Measurements from ENCODE around the gene SUSD5. TPM values are rescaled to one million over a fixed set of nuclear protein-coding genes. Genes with fewer than 3 reads are reported as not detected.

SUSD5 gene
- total RNA-seq, 1 experiment from 2014 or later = 4.9 TPM

DNA sequence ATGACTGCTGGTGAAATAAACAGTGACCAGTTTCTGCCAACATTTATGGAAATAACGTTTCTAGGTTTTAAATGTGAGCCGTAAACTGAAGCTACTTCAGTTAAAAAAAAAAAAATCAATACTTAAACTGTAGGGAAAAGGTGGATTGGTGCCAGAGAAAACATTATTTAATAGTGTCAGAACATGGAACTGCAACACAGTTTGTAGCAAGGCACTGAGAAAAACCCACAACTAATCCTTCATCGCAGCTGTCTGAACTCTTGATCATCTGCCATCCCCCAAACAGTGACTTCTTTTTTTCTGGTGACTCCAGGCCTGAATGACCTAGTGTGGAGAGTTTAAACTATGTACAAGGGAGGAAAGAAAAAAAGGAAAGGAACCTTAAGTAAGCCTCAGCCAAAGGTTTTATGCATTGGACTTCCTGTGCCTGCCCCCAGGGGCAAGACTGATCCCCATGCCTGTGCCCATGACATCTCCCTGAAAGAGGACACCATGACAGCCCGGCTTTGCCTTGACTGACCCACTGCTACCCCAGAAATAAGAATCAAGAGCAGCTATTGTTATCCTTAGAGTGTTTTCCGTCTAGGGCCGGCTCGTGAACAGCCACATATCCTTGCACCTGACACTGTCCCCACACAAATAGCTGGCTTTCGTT is 71.7 kb downstream of the SUSD5 start:
- no peak overlapping the region for H4K91ac ChIP-seq (ENCODE audit: insufficient read length, low read depth, low read length)
- H3K79me2 ChIP-seq (ENCODE audit: insufficient read depth, low read length) = no peaks in the 10 kb centered on the region
- H2BK12ac ChIP-seq (ENCODE audit: insufficient read length, low read depth, low read length) = no peak overlapping the region
- no peaks in the 10 kb centered on the region for H3K79me1 ChIP-seq (ENCODE audit: insufficient read depth, low read depth, low read length, poor library complexity, severe bottlenecking)
- H2BK120ac ChIP-seq (ENCODE audit: low read depth, low read length, poor library complexity, severe bottlenecking) = no peak overlapping the region
- no peak overlapping the region for H2AFZ ChIP-seq (ENCODE audit: low read length)
- peak overlapping the region in 1 of 3 experiments; percentile 30; a peak in 1 of 7 replicates for H3K27ac Mint-ChIP-seq
- H4K8ac ChIP-seq (replicated peaks; ENCODE audit: insufficient read length, low read depth, low read length) = no peak overlapping the region
- no peak overlapping the region for H2BK15ac ChIP-seq (ENCODE audit: low read depth, low read length)
- no peaks in the 10 kb centered on the region for H3K23me2 ChIP-seq (ENCODE audit: insufficient read length, low read depth, low read length, poor library complexity, severe bottlenecking)
- no peak overlapping the region for H3K23ac ChIP-seq (ENCODE audit: insufficient read length, low read depth, low read length)
- no peak overlapping the region for H3K14ac ChIP-seq (ENCODE audit: insufficient read depth, low read length)
- no peaks in the 10 kb centered on the region for H3K4me1 ChIP-seq (ENCODE audit: insufficient read depth, low read length)
- H3K4me2 ChIP-seq (ENCODE audit: insufficient read depth, insufficient read length, low read length) = no peak overlapping the region
- no peak overlapping the region for H3K9ac ChIP-seq (ENCODE audit: extremely low read depth, insufficient read length, low read length)
- H2BK5ac ChIP-seq (ENCODE audit: insufficient read length, low read length) = no peak overlapping the region
- no peaks in the 10 kb centered on the region for H3K9me3 Mint-ChIP-seq
- no peaks in the 10 kb centered on the region for H4K20me1 ChIP-seq (ENCODE audit: control insufficient read depth, insufficient read depth, insufficient read length)
- H3K9me3 ChIP-seq (ENCODE audit: control insufficient read depth, low read depth, low read length) = no peaks in the 10 kb centered on the region
- H3K18ac ChIP-seq (ENCODE audit: insufficient read length, low read depth, low read length) = no peak overlapping the region
- DNase-seq = no peak
- no peak overlapping the region for H3K56ac ChIP-seq (ENCODE audit: insufficient read length, low read depth, low read length)
- no peak overlapping the region for H2BK20ac ChIP-seq (ENCODE audit: low read depth, low read length, poor library complexity, severe bottlenecking)
- H3K36me3 Mint-ChIP-seq (ENCODE audit: insufficient read depth in 1 of 3, low read depth in 3 of 3) = peaks cover 9 to 20% (median 12%) of the 10 kb centered on the region in 3 experiments; a peak in 6 of 7 replicates
- no peak overlapping the region for H2AK5ac ChIP-seq (ENCODE audit: insufficient read length, low read length)
- TF ChIP-seq, protein P1, sequence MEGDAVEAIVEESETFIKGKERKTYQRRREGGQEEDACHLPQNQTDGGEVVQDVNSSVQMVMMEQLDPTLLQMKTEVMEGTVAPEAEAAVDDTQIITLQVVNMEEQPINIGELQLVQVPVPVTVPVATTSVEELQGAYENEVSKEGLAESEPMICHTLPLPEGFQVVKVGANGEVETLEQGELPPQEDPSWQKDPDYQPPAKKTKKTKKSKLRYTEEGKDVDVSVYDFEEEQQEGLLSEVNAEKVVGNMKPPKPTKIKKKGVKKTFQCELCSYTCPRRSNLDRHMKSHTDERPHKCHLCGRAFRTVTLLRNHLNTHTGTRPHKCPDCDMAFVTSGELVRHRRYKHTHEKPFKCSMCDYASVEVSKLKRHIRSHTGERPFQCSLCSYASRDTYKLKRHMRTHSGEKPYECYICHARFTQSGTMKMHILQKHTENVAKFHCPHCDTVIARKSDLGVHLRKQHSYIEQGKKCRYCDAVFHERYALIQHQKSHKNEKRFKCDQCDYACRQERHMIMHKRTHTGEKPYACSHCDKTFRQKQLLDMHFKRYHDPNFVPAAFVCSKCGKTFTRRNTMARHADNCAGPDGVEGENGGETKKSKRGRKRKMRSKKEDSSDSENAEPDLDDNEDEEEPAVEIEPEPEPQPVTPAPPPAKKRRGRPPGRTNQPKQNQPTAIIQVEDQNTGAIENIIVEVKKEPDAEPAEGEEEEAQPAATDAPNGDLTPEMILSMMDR (conservative IDR thresholded peaks at IDR 0.05) = no peak
- no peak overlapping the region for H3K4me3 Mint-ChIP-seq
- peaks cover 2% of the 10 kb centered on the region; the same call in 1 of the 2 replicates for H3K27me3 Mint-ChIP-seq (ENCODE audit: low read depth)
- peaks cover 0 to 7% of the 10 kb centered on the region in 2 experiments; a peak in 3 of 4 replicates for H3K4me1 Mint-ChIP-seq
- no CpG with 5 or more reads among the region's 8 CpGs for WGBS (ENCODE audit: extremely low coverage, insufficient read length, low lambda C conversion rate)
- H3K27ac ChIP-seq (ENCODE audit: insufficient read length, low read depth, low read length) = no peak overlapping the region
- no peak overlapping the region for H4K5ac ChIP-seq (ENCODE audit: insufficient read length, low read depth, low read length)
- no peaks in the 10 kb centered on the region for H3K27me3 ChIP-seq (ENCODE audit: insufficient read depth, low read length)
- no peak overlapping the region for H3K4ac ChIP-seq (ENCODE audit: low read depth, low read length)
- H3T11ph ChIP-seq (ENCODE audit: low read length) = no peak overlapping the region
